Activated naive CD4-positive, alpha-beta T cell treated with anti-CD3 and anti-CD28 coated beads for 36 hours (primary cell): ENCODE measurements around the gene MARS1. TPM values are rescaled to one million over a fixed set of nuclear protein-coding genes. Genes with fewer than 3 reads are reported as not detected.
A peak's percentile ranks its signal among the peaks of the same experiment; 100 is the strongest.
"Not testable (repeated sequence)": the region's sequence is repeated elsewhere in the genome, so short reads cannot be mapped to it uniquely, and the experiment has no call there.

ENCODE experiments used
- CTCF ChIA-PET: fragments of 350-600 bp; sonication (Branson Sonifier 250); formaldehyde crosslinking; loops from one replicate; lab custom pipeline; 2021; ENCODE audit warnings: antibody characterized with exemption; lab: Charles Lee
- DNase-seq: peaks from one replicate; pipeline ENCODE4 v3.0.0-alpha.2; 2020
- H3K27ac Mint-ChIP-seq: one replicate; pipeline ENCODE4 v1.8.0; 2021; ENCODE audit warnings: mild to moderate bottlenecking, mixed read lengths
- H3K27me3 Mint-ChIP-seq: one replicate; pipeline ENCODE4 v1.8.0; 2021; ENCODE audit warnings: low read depth, mixed read lengths
- H3K36me3 Mint-ChIP-seq: one replicate; pipeline ENCODE4 v1.8.0; 2021; ENCODE audit warnings: low read depth, mixed read lengths
- H3K4me1 Mint-ChIP-seq: one replicate; pipeline ENCODE4 v1.8.0; 2021; ENCODE audit warnings: low read depth, mixed read lengths
- H3K4me3 Mint-ChIP-seq: one replicate; pipeline ENCODE4 v1.8.0; 2021; ENCODE audit warnings: mild to moderate bottlenecking, moderate library complexity, mixed read lengths
- H3K9me3 Mint-ChIP-seq: one replicate; pipeline ENCODE4 v1.8.0; 2021; ENCODE audit warnings: mixed read lengths
- intact Hi-C: fragments of 100-400 bp; cut with micrococcal nuclease; formaldehyde crosslinking; loops from one replicate; pipeline ENCODE4 v1.15.1; 2023
- total RNA-seq, 2 experiments: library from RNA; stranded (reverse); gene quantifications; one replicate each; pipeline ENCODE4 v1.2.3, GENCODE V29; 2021

The MARS1 gene
- total RNA-seq, 2 experiments from 2014 or later = 481 to 489 TPM

DNA sequence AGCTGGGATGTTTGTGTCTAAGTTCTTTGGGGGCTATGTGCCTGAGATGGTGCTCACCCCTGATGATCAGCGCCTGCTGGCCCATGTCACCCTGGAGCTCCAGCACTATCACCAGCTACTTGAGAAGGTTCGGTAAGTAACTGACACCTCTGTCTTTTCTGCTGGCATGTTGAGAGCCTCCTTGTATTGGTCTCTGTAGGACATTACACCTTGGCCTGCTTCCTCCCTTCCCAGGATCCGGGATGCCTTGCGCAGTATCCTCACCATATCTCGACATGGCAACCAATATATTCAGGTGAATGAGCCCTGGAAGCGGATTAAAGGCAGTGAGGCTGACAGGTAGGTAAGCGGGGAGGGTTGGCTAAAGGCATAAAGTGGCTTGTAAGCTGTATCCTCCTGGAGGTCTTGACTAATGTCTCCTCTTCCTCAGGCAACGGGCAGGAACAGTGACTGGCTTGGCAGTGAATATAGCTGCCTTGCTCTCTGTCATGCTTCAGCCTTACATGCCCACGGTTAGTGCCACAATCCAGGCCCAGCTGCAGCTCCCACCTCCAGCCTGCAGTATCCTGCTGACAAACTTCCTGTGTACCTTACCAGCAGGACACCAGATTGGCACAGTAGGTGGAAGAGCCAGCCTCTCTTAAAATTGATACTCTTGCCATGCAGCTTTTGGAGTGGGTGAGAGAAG, 27.0 kb downstream of the MARS1 start:
- Mint-ChIP-seq H3K36me3 (peaks cover 74% of the 10 kb centered on the region), H3K4me3 (no peak overlapping the region), H3K9me3 (no peaks in the 10 kb centered on the region), H3K4me1 (peaks cover 35% of the 10 kb centered on the region), H3K27me3 (no peaks in the 10 kb centered on the region), H3K27ac (peak overlapping the region; percentile 6)
- CTCF ChIA-PET = interaction anchor here (0.5 to 1.6 kb wide), 3 partner anchors 38 to 56 kb away, joined by 3 to 4 read pairs (median 4); no protein-coding TSS in a partner anchor
- no peak for DNase-seq
- intact Hi-C loops = no loop called here

DNA sequence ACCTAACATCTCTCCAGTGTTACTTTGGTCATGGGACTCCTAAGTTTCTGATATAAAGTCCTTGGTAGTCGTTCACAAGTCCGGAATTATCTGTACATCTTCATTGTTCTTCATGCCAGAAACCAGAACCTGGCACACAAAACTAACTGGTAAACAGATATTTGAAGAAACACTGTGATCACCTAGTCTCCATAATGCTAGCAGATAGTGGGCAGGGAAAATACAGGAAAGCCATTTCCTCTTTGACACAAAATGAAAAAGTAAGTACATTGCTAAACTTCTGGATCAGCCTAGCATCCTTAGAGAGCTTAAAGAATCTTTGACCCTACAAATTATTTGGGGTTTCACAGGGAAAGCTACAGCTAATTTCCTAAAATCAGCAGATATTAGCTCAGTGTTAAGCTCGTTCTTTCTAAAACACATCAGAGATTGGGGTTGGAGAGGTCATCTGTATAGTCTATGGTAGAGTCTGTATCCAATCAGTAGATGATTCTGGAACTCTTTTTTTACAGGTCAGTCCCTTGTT, 27.6 kb downstream of the MARS1 start:
- Mint-ChIP-seq H3K27me3 (no peaks in the 10 kb centered on the region), H3K27ac (peak overlapping the region; percentile 6), H3K4me3 (no peak overlapping the region), H3K9me3 (no peaks in the 10 kb centered on the region), H3K4me1 (peaks cover 35% of the 10 kb centered on the region), H3K36me3 (peaks cover 78% of the 10 kb centered on the region)
- DNase-seq = no peak
- intact Hi-C loops = no loop called here
- CTCF ChIA-PET = interaction anchor here (0.5 to 1.6 kb wide), 2 partner anchors 39 to 51 kb away, joined by 3 to 4 read pairs; no protein-coding TSS in a partner anchor

DNA sequence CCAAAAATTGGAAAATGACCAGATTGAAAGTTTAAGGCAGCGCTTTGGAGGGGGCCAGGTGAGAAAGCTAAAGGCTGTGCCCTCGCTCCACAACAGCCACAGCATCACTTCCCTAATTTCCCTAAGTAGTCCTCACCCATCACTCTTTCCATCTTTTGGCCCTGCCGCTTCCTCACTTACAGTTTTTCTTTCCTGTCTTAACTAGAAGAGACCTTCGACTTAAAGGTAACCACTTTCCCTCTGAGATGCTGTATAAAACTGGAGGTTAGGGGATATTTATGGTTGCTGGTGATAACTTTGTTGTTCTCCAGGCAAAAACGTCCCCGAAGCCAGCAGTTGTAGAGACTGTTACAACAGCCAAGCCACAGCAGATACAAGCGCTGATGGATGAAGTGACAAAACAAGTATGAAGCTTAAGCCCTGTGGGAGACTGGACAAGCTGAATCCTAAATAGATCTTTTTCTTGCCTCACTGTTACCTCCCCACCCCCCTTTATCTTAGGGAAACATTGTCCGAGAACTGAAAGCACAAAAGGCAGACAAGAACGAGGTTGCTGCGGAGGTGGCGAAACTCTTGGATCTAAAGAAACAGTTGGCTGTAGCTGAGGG, 28.2 kb downstream of the MARS1 start:
- intact Hi-C loops = no loop called here
- H3K4me3 Mint-ChIP-seq = no peak overlapping the region
- peak overlapping the region; percentile 58 for H3K27ac Mint-ChIP-seq
- peaks cover 36% of the 10 kb centered on the region for H3K4me1 Mint-ChIP-seq
- H3K36me3 Mint-ChIP-seq = peaks cover 78% of the 10 kb centered on the region
- no peak for DNase-seq
- CTCF ChIA-PET = interaction anchor here (0.9 to 1.7 kb wide), 2 partner anchors 39 to 57 kb away, joined by 3 to 4 read pairs; no protein-coding TSS in a partner anchor
- H3K27me3 Mint-ChIP-seq = no peaks in the 10 kb centered on the region
- H3K9me3 Mint-ChIP-seq = no peaks in the 10 kb centered on the region

DNA sequence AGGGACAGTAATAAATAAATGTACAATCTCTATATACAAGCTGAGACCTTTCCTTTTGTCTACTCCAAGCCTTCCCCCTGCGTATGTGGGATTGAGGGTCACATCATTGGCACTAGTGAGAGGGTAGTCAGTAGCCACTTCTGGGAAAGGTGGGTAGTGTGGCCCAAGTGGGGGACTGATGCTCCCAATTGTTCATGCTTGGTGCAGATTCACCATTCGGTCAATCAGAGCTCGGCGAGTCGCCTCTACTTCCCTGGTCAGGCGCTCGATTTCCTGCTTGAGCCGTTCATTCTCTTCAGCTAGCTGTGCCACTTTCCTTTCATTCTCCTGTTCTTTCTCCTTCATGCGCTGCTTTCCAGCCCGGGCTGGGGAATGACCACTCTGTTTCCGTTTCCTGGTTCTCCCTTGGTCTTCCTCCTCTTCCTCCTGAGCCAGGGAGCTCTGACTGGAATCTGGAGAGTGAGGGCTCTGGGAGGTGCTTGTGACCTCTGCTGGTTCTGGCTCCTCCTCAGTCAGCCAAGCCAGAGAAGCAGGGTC, 28.8 kb downstream of the MARS1 start:
- no peak overlapping the region for H3K4me3 Mint-ChIP-seq

DNA sequence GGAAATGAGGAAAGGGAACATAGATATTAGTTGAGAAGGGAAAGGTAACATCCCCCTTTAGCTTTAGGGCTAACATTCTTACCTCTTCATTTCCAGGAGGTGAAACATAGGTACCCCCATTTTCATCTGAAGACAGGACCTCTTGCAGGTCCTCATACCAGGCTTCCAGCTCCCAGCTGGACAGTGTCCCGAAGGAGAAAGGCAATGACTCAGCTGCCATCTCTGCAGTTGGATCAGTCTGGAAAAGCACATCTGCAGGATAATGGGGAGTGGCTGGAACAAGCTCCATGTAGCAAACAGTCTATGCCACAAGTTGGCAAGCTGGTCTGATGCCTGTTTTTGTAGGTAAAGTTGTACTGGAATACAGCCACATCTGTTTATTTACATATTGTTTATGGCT, 29.3 kb downstream of the MARS1 start:
- peaks cover 68% of the 10 kb centered on the region for H3K36me3 Mint-ChIP-seq
- H3K27ac Mint-ChIP-seq = peak overlapping the region; percentile 75
- intact Hi-C loops = no loop called here
- peaks cover 46% of the 10 kb centered on the region for H3K4me1 Mint-ChIP-seq
- H3K27me3 Mint-ChIP-seq = no peaks in the 10 kb centered on the region
- no peak overlapping the region for H3K4me3 Mint-ChIP-seq
- H3K9me3 Mint-ChIP-seq = no peaks in the 10 kb centered on the region
- no peak for DNase-seq
- CTCF ChIA-PET = interaction anchor here (1.7 kb wide), 1 partner anchor 59 kb away, joined by 4 read pairs; no protein-coding TSS in a partner anchor

More for the DNA sequence above, 28.8 kb downstream of the MARS1 start:
- CTCF ChIA-PET = interaction anchor here (0.9 to 1.7 kb wide), 2 partner anchors 40 to 58 kb away, joined by 3 to 4 read pairs; no protein-coding TSS in a partner anchor
- peak overlapping the region; percentile 75 for H3K27ac Mint-ChIP-seq
- H3K36me3 Mint-ChIP-seq = peaks cover 73% of the 10 kb centered on the region
- H3K4me1 Mint-ChIP-seq = peaks cover 41% of the 10 kb centered on the region
- no peak for DNase-seq
- intact Hi-C loops = no loop called here
- no peaks in the 10 kb centered on the region for H3K9me3 Mint-ChIP-seq
- H3K27me3 Mint-ChIP-seq = no peaks in the 10 kb centered on the region

DNA sequence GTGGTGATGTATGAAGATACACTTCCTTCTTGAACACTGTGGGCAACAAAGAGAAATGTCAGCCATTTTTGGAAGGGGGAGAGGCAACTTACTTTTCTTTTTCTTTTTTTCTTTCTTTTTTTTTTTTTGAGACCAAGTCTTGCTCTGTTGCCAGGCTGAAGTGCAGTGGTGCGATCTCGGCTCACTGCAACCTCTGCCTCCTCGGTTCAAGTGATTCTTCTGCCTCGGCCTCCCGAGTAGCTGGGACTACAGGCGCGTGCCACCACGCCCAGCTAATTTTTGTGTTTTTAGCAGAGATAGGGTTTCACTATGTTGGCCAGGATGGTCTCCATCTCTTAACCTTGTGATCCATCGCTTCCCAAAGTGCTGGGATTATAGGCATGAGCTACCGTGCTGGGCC, 29.9 kb downstream of the MARS1 start:
- H3K9me3 Mint-ChIP-seq, H3K27me3 Mint-ChIP-seq, intact Hi-C loops, H3K4me3 Mint-ChIP-seq, DNase-seq: not testable (repeated sequence)
- Mint-ChIP-seq H3K36me3 (peaks cover 63% of the 10 kb centered on the region), H3K4me1 (peaks cover 46% of the 10 kb centered on the region), H3K27ac (peak overlapping the region; percentile 100)
- CTCF ChIA-PET = interaction anchor here (1.7 kb wide), 1 partner anchor 59 kb away, joined by 4 read pairs; no protein-coding TSS in a partner anchor

DNA sequence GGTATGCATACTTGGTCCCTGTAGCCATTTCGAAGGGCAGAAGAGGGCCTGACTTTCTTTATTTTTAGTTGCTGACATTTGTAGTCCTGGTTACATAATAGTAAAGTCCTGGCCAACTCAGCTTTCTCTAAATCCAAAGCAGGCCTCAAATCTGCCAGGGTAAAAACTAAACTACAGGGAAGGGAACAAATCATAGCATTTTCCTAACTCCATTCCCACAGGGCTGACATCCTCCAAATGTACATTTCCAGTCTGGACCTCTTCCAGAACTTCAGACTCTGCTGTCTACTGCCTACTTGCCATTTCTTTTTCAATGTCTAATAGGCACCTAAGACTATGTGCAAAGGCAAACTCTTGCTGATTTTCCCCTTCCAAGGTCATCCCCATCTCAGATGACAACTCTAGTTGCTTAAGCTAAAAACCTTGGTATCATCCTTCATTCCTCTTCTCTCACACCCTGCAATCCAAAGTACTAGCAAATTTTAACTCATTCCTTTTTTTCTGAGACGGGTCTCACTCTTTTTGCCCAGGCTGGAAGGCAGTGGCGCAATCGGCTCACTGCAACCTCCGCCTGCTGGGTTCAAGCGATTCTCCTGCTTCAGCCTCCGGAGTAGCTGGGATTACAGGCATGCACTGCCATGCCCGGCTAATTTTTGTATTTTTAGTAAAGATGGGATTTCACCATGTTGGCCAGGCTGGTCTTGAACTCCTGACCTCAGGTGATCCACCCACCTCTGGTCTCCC, 30.5 kb downstream of the MARS1 start:
- H3K27ac Mint-ChIP-seq = peak overlapping the region; percentile 100
- no peaks in the 10 kb centered on the region for H3K9me3 Mint-ChIP-seq
- CTCF ChIA-PET = interaction anchor here (0.6 kb wide), 1 partner anchor 70 kb away, joined by 3 read pairs; no protein-coding TSS in a partner anchor
- intact Hi-C loops = no loop called here
- no peak for DNase-seq
- H3K4me1 Mint-ChIP-seq = peaks cover 50% of the 10 kb centered on the region
- peak overlapping the region; percentile 97 for H3K4me3 Mint-ChIP-seq
- peaks cover 57% of the 10 kb centered on the region for H3K36me3 Mint-ChIP-seq
- no peaks in the 10 kb centered on the region for H3K27me3 Mint-ChIP-seq

GRCh38 chr12:57518920-57519795, 31.3 kb downstream of the MARS1 start:
- CTCF ChIA-PET = interaction anchor here (0.6 kb wide), 1 partner anchor 71 kb away, joined by 3 read pairs; no protein-coding TSS in a partner anchor
- peak overlapping the region; percentile 97 for H3K4me3 Mint-ChIP-seq
- H3K27me3 Mint-ChIP-seq = no peaks in the 10 kb centered on the region
- intact Hi-C loops = no loop called here
- peaks cover 58% of the 10 kb centered on the region for H3K4me1 Mint-ChIP-seq
- H3K36me3 Mint-ChIP-seq = peaks cover 53% of the 10 kb centered on the region
- no peaks in the 10 kb centered on the region for H3K9me3 Mint-ChIP-seq
- H3K27ac Mint-ChIP-seq = peak overlapping the region; percentile 100
- DNase-seq = peak; percentile 23

- H3K4me3 Mint-ChIP-seq = peak overlapping the region; percentile 97
- peak; percentile 39 for DNase-seq
- H3K27me3 Mint-ChIP-seq = no peaks in the 10 kb centered on the region
- intact Hi-C loops = loop anchor here (1.0 to 10.0 kb wide), 11 partner anchors 31 to 1185 kb away; partner anchors contain the start of genes GLI1, IL23A, MARS1 and NEMP1
- peak overlapping the region; percentile 100 for H3K27ac Mint-ChIP-seq
- CTCF ChIA-PET = no interaction called here
- peaks cover 49% of the 10 kb centered on the region for H3K36me3 Mint-ChIP-seq
- H3K4me1 Mint-ChIP-seq = peaks cover 63% of the 10 kb centered on the region
- no peaks in the 10 kb centered on the region for H3K9me3 Mint-ChIP-seq
Measured at GRCh38 chr12:57519796-57520052, 31.9 kb downstream of the MARS1 start.

- Mint-ChIP-seq H3K4me1 (peaks cover 67% of the 10 kb centered on the region), H3K9me3 (no peaks in the 10 kb centered on the region), H3K36me3 (peaks cover 47% of the 10 kb centered on the region)
Measured at GRCh38 chr12:57520053-57520818, 32.4 kb downstream of the MARS1 start, which contains the start of gene DDIT3. TSS of gene DDIT3 (minus strand) at chr12:57520514. CDS start at chr12:57517406, 3,108 bp downstream.

More at GRCh38 chr12:57520053-57520818, 32.4 kb downstream of the MARS1 start, which contains the start of gene DDIT3:
- Mint-ChIP-seq H3K27me3 (no peaks in the 10 kb centered on the region), H3K27ac (peak within 1 kb of the TSS; percentile 100), H3K4me3 (peak within 1 kb of the TSS; percentile 97)
- peak; percentile 100 for DNase-seq
- intact Hi-C loops = loop anchor here (1.0 to 10.0 kb wide), 11 partner anchors 32 to 1185 kb away; partner anchors contain the start of genes GLI1, IL23A, MARS1 and NEMP1
- CTCF ChIA-PET = no interaction called here
